ENCODE results near the gene ARFGEF2. TPM values are rescaled to one million over a fixed set of nuclear protein-coding genes. Genes with fewer than 3 reads are reported as not detected.

Gene ARFGEF2
- total RNA-seq, 4 donors from 2014 or later, result 27.2 to 45.1 (median 35.3) TPM

- H3K4me3 ChIP-seq (ENCODE audit: low read depth, poor library complexity, severe bottlenecking), result no peak overlapping the region
- intact Hi-C loops (cut with DNase I; ENCODE audit: low total_unique reads), result no loop called here
- DNase-seq (ENCODE audit: low spot score in 2 of 2), result peak in 1 of 2 donors; percentile 86
- TF ChIP-seq CTCF (IDR thresholded peaks at IDR 0.05) (no peak), POLR2A (IDR thresholded peaks at IDR 0.05) (no peak)
- 71% methylated on average over 1 of the region's 1 CpG for WGBS, 2 donors
Measured at GRCh38 chr20:48879612-48880245, 41.8 kb upstream of the ARFGEF2 start.

- TF ChIP-seq POLR2A (IDR thresholded peaks at IDR 0.05), result no peak
- no peak for TF ChIP-seq CTCF (IDR thresholded peaks at IDR 0.05)
- WGBS, 2 donors, result 70 to 89% methylated on average over 3 of the region's 3 CpGs
- no peak for DNase-seq (ENCODE audit: low spot score in 2 of 2)
- H3K4me3 ChIP-seq (ENCODE audit: low read depth, poor library complexity, severe bottlenecking), result no peak overlapping the region
- intact Hi-C loops (cut with DNase I; ENCODE audit: low total_unique reads), result no loop called here
Measured at GRCh38 chr20:48880331-48880730, 41.2 kb upstream of the ARFGEF2 start.

GRCh38 chr20:48880981-48881657, 40.4 kb upstream of the ARFGEF2 start:
- DNase-seq (ENCODE audit: low spot score in 2 of 2), result no peak
- TF ChIP-seq CTCF (IDR thresholded peaks at IDR 0.05) (no peak), POLR2A (IDR thresholded peaks at IDR 0.05) (no peak)
- WGBS, 2 donors, result 60 to 77% methylated on average over 7 of the region's 7 CpGs
- intact Hi-C loops (cut with DNase I; ENCODE audit: low total_unique reads), result no loop called here
- no peak overlapping the region for H3K4me3 ChIP-seq (ENCODE audit: low read depth, poor library complexity, severe bottlenecking)

- intact Hi-C loops (cut with DNase I; ENCODE audit: low total_unique reads), result no loop called here
- no peak for DNase-seq (ENCODE audit: low spot score in 2 of 2)
- WGBS, 2 donors, result 79 to 82% methylated on average over 4 of the region's 4 CpGs
- TF ChIP-seq CTCF (IDR thresholded peaks at IDR 0.05) (no peak), POLR2A (IDR thresholded peaks at IDR 0.05) (no peak)
- H3K4me3 ChIP-seq (ENCODE audit: low read depth, poor library complexity, severe bottlenecking), result no peak overlapping the region
Measured at GRCh38 chr20:48885237-48885636, 36.3 kb upstream of the ARFGEF2 start.

GRCh38 chr20:48886194-48886593, 35.3 kb upstream of the ARFGEF2 start:
- no peak for DNase-seq (ENCODE audit: low spot score in 2 of 2)
- WGBS, 2 donors, result 89 to 100% methylated on average over 3 of the region's 3 CpGs
- TF ChIP-seq CTCF (IDR thresholded peaks at IDR 0.05) (no peak), POLR2A (IDR thresholded peaks at IDR 0.05) (no peak)
- intact Hi-C loops (cut with DNase I; ENCODE audit: low total_unique reads), result no loop called here
- no peak overlapping the region for H3K4me3 ChIP-seq (ENCODE audit: low read depth, poor library complexity, severe bottlenecking)

Data from lower leg skin (tissue), 4 donors.